22Rv1 (cell line): ENCODE measurements around the gene MB21D2.

Experiments
- H3K27ac ChIP-seq: fragments of 450-650 bp; 2 replicates; pipeline ENCODE4 v1.5.1; 2017
- ZFX ChIP-seq: fragments of 450-650 bp; IDR thresholded peaks from 2 replicates; pipeline ENCODE4 v1.6.1; 2017; ENCODE audit warnings: antibody characterized with exemption, borderline replicate concordance
- TF ChIP-seq, protein P1 (sequence below): fragments of 450-650 bp; IDR thresholded peaks from 2 replicates; pipeline ENCODE4 v1.5.1; 2017; ENCODE audit warnings: mild to moderate bottlenecking

The MB21D2 gene

DNA sequence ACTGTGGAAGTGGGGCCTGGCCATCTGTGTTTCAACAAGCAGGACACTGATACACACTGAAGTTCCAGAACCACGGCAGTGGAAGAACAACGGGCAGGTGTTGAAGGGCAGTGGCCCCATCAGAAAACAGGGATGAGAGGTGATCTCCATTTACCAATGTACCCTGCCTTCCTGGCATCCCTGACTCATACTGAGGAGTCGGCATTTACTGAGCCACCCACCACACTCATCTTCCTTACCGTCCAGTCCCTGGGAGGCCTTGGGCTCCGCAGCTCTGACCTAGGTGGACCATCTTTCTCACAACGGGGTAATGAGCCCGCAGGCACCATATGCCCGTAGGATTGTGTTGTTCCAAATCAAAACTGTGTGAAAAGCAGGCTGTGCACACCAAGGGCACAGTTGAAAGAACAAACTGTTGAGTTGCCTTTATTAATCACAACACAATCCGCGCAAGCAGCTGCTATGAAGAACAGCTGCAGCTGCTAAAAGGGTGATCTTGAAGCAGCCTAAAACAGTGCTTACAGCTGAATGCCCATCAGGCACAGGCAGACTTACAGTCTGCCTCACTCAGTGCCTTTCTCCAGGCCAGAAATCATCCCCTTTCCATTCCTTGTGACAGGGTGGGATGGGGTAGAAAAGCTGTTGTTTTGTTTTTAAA lies 12.9 kb downstream of the MB21D2 start:
- TF ChIP-seq ZFX: no peak
- TF ChIP-seq, protein P1, sequence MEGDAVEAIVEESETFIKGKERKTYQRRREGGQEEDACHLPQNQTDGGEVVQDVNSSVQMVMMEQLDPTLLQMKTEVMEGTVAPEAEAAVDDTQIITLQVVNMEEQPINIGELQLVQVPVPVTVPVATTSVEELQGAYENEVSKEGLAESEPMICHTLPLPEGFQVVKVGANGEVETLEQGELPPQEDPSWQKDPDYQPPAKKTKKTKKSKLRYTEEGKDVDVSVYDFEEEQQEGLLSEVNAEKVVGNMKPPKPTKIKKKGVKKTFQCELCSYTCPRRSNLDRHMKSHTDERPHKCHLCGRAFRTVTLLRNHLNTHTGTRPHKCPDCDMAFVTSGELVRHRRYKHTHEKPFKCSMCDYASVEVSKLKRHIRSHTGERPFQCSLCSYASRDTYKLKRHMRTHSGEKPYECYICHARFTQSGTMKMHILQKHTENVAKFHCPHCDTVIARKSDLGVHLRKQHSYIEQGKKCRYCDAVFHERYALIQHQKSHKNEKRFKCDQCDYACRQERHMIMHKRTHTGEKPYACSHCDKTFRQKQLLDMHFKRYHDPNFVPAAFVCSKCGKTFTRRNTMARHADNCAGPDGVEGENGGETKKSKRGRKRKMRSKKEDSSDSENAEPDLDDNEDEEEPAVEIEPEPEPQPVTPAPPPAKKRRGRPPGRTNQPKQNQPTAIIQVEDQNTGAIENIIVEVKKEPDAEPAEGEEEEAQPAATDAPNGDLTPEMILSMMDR: no peak
- H3K27ac ChIP-seq: no peak overlapping the region

DNA sequence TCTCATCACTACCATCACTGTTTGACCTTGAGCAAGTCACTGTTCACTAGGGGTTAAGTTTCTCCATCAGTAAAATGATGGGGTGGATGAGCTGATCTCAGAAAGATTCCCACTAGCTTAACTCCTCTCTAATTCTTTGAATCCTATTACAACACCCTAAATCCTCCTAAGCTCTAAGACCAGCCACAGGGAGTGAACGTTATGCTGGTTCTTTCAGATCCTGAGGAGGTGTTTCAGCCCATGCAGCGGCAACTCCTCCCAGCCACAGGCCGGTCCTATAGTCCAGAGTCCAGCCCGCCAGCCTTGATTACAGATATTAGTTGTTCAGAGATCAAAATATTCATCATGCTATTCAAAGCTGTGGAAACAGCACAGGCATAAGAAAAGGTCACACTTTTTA lies 15.1 kb downstream of the MB21D2 start:
- TF ChIP-seq, protein P1: no peak
- no peak for TF ChIP-seq ZFX
- H3K27ac ChIP-seq: no peak overlapping the region

DNA sequence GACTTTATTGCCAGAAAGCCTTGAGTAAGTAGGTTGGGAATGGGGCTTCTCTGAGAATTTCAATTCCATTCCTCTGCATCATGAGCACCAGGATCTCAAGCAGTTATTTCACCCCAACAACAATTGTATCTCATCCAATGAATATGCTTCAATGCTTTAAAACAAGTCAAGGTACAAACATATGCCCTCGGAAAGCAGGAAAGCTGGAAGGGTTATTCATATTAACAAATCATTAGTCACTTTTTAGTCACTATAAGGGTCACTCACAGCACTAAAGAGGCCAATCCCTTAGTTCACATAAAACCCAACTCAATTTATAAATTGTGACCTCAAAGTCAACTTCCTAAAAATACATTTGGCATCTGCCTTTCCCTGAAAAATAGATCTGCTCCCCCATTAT lies 16.2 kb downstream of the MB21D2 start:
- TF ChIP-seq ZFX: no peak
- TF ChIP-seq, protein P1: no peak
- H3K27ac ChIP-seq: no peak overlapping the region

DNA sequence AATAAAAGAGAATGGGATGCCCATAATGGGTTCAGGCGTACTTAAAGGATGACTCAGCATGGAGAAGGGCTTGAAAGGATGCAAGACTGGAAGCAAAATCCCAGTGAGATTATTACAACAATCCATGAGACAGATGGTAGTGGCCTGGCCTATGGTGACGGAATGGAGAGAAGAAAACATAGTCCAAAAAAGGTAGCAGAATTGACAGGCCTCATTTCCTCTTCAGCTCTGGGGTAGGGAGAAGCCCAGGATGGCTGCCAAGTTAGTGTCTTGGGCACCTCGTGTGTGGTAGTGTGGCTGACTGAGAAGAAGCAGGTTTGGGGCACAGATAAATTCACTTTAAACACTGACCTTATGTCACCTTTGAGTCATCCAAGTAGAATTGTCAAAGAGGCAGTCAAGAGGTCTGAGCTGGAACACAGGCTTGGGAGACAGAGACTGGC lies 18.1 kb downstream of the MB21D2 start:
- no peak for TF ChIP-seq ZFX
- TF ChIP-seq, protein P1: no peak
- no peak overlapping the region for H3K27ac ChIP-seq

DNA sequence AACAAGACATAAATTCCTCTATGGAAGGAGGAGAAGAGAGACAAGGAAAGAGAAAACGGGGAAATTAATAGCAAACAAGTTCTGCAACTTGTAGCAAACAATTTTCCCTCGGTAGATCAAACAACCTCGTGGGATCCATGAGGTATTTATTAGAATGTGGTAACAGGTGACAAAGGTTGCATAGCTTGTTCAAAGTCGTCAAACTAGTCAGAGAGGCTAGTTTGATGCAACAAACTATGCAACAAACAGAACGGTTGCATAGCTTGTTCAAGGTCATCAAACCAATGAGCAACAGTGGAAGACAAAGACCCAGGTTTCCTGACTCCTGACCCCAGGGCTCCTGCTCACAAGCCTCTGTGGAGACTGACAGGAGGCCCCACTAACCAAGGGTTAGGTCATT lies 20.7 kb downstream of the MB21D2 start:
- H3K27ac ChIP-seq: no peak overlapping the region
- TF ChIP-seq, protein P1: no peak
- no peak for TF ChIP-seq ZFX

DNA sequence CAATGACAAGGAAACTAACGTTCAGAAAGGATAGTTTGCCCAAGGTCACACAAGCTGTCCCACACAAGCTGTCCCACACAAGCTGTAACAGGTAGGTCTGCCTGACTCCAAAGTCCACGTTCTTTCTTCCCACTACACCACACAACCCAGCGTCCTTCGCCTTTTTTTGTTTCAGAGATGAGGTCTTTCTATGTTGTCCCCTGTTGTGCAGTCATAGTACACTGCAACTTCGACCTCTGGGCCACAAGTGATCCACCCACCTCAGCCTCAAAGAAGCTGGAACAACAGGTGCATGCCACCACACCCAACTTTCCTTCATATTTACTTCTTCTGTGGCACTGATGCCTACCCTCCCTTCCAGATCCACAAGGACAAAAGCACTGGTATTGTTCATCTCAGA lies 21.4 kb downstream of the MB21D2 start:
- no peak overlapping the region for H3K27ac ChIP-seq
- TF ChIP-seq, protein P1: no peak
- no peak for TF ChIP-seq ZFX

DNA sequence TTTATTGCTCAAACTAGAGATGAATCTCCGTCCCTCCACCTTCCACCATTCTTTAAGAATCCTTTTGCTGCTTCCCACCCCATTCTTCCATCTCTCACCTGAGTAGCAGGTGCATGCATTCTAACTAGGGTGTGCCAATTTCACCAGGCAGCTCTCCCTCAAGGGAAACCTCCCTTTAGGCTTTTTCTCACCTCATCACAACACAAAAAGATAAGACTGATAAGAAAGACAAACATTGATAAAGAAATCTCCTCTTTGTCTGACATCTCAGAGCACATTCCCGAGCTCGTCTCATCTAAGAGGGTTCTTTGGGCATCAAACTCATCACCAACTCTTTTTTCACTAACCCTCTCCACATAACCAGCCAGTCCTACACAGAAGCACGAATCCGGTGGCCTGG lies 23.0 kb downstream of the MB21D2 start:
- H3K27ac ChIP-seq: no peak overlapping the region
- TF ChIP-seq, protein P1: no peak
- TF ChIP-seq ZFX: no peak
